Measurements from ENCODE around the gene TSHZ2. TPM values are rescaled to one million over a fixed set of nuclear protein-coding genes. Genes with fewer than 3 reads are reported as not detected.

Gene TSHZ2
- total RNA-seq, 1 experiment from 2014 or later: 0.20 TPM

GRCh38 chr20:53263554-53264438, 291.6 kb downstream of the TSHZ2 start:
- TF ChIP-seq AFF4 (CRISPR knock-in tag; IDR thresholded peaks at IDR 0.05; ENCODE audit: borderline replicate concordance): no peak
- TF ChIP-seq PRRX2 (CRISPR knock-in tag; IDR thresholded peaks at IDR 0.05): no peak
- TF ChIP-seq E2F1 (CRISPR knock-in tag; IDR thresholded peaks at IDR 0.05): no peak
- no peak for TF ChIP-seq ZNF512 (CRISPR knock-in tag; IDR thresholded peaks at IDR 0.05; ENCODE audit: borderline replicate concordance)
- TF ChIP-seq FOXP1 (CRISPR knock-in tag; IDR thresholded peaks at IDR 0.05; ENCODE audit: borderline replicate concordance): no peak
- no peak for TF ChIP-seq ZNF425 (CRISPR knock-in tag; conservative IDR thresholded peaks at IDR 0.05)
- no peak for TF ChIP-seq KAT7 (CRISPR knock-in tag; IDR thresholded peaks at IDR 0.05; ENCODE audit: borderline replicate concordance)
- TF ChIP-seq SMAD4 (CRISPR knock-in tag; IDR thresholded peaks at IDR 0.05): no peak
- no peak for TF ChIP-seq ATF2 (CRISPR knock-in tag; IDR thresholded peaks at IDR 0.05; ENCODE audit: borderline replicate concordance, low read depth)
- DNase-seq (ENCODE audit: low spot score) (no peak), ATAC-seq (no peak)
- Mint-ChIP-seq H3K36me3 (no peaks in the 10 kb centered on the region), H3K27ac (no peak overlapping the region), H3K27me3 (ENCODE audit: low read depth) (no peaks in the 10 kb centered on the region), H3K9me3 (no peaks in the 10 kb centered on the region), H3K4me3 (no peak overlapping the region), H3K4me1 (peaks cover 23% of the 10 kb centered on the region)
- ChIA-PET CTCF (interaction anchor here (0.6 kb wide), 1 partner anchor 1645 kb away, joined by 3 read pairs; no protein-coding TSS in a partner anchor), POLR2A (no interaction called here)

GRCh38 chr20:53264604-53265003, 292.4 kb downstream of the TSHZ2 start:
- CTCF ChIA-PET: interaction anchor here (1.3 kb wide), 1 partner anchor 127 kb away, joined by 3 read pairs; no protein-coding TSS in a partner anchor
- TF ChIP-seq ETV6 (CRISPR knock-in tag; IDR thresholded peaks at IDR 0.05): no peak
- TF ChIP-seq USF2 (CRISPR knock-in tag; IDR thresholded peaks at IDR 0.05): no peak
- no peak for TF ChIP-seq ELF4 (CRISPR knock-in tag; IDR thresholded peaks at IDR 0.05; ENCODE audit: low read depth)
- TF ChIP-seq NFYB (CRISPR knock-in tag; conservative IDR thresholded peaks at IDR 0.05; ENCODE audit: low read depth): no peak
- no peak for TF ChIP-seq MAX (CRISPR knock-in tag; IDR thresholded peaks at IDR 0.05)
- no peak for TF ChIP-seq ZNF317 (CRISPR knock-in tag; IDR thresholded peaks at IDR 0.05; ENCODE audit: borderline replicate concordance, low read depth)
- no peak for TF ChIP-seq NR1H2 (CRISPR knock-in tag; IDR thresholded peaks at IDR 0.05)
- TF ChIP-seq NR2C2 (CRISPR knock-in tag; IDR thresholded peaks at IDR 0.05): no peak
- no peak for TF ChIP-seq PRDM15 (CRISPR knock-in tag; IDR thresholded peaks at IDR 0.05)
- H3K27ac Mint-ChIP-seq: no peak overlapping the region
- ATAC-seq (no peak), DNase-seq (ENCODE audit: low spot score) (no peak)
- H3K4me1 Mint-ChIP-seq: peaks cover 23% of the 10 kb centered on the region
- POLR2A ChIA-PET: no interaction called here
- no peaks in the 10 kb centered on the region for H3K27me3 Mint-ChIP-seq (ENCODE audit: low read depth)
- no peaks in the 10 kb centered on the region for H3K9me3 Mint-ChIP-seq
- no peak overlapping the region for H3K4me3 Mint-ChIP-seq
- no peaks in the 10 kb centered on the region for H3K36me3 Mint-ChIP-seq

All from WTC11 (cell line).